SH-SY5Y (cell line): ENCODE data around the gene ARHGAP8.

ENCODE experiments used
- GATA2 ChIP-seq: IDR thresholded peaks from 2 replicates; pipeline ENCODE4 v1.6.1; 2011; ENCODE audit warnings: mild to moderate bottlenecking, low read depth, low read length
- GATA3 ChIP-seq: IDR thresholded peaks from 2 replicates; pipeline ENCODE4 v1.6.1; 2011; ENCODE audit warnings: low read depth, mild to moderate bottlenecking, low read length, moderate library complexity

DNA sequence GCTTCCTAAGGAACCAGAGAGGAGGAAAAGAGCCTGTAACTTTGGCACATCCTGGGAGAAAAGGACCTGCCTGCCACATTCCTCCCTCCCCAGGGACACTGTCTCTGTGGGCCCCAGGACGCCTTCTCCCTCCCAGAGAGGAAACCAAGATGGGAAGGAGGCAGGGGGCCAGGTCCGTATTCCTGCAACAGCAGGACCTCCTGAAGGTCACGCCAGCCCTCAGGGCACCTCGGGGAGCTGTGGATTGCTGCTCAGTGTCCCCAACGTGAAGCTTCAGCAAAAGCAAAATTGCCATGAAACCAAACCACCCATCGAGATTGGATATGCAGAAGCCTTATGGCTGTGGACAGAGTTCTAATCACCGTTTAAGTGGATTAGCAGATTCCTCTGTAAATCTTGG lies 86.7 kb downstream of the ARHGAP8 start:
- TF ChIP-seq GATA2 (no peak), GATA3 (no peak)
